Progenitor cell of endocrine pancreas (in vitro differentiated cells): ENCODE measurements around the gene MRPL20. TPM values are rescaled to one million over a fixed set of nuclear protein-coding genes. Genes with fewer than 3 reads are reported as not detected.

Source experiments
- DNase-seq: peaks from one replicate; pipeline ENCODE4 v3.0.0; 2021; ENCODE audit warnings: low spot score; ENCODE audit not compliant: unreplicated experiment
- H3K27ac Mint-ChIP-seq: 2 replicates; pipeline ENCODE4 v1.8.0; 2021; ENCODE audit warnings: mild to moderate bottlenecking, moderate library complexity, mixed read lengths
- H3K27me3 Mint-ChIP-seq: 2 replicates; pipeline ENCODE4 v1.8.0; 2021; ENCODE audit warnings: mixed read lengths
- H3K36me3 Mint-ChIP-seq: 2 replicates; pipeline ENCODE4 v1.8.0; 2022; ENCODE audit warnings: mixed read lengths; ENCODE audit not compliant: insufficient read depth
- H3K4me1 Mint-ChIP-seq: 2 replicates; pipeline ENCODE4 v1.8.0; 2021; ENCODE audit warnings: low read depth, mixed read lengths
- H3K4me3 Mint-ChIP-seq: 2 replicates; pipeline ENCODE4 v1.8.0; 2021; ENCODE audit warnings: low read depth, mild to moderate bottlenecking, moderate library complexity, mixed read lengths
- H3K9me3 Mint-ChIP-seq: 2 replicates; pipeline ENCODE4 v1.8.0; 2021; ENCODE audit warnings: low read depth, mixed read lengths
- CTCF ChIP-seq: fragments of 200-600 bp; sonication (generic); IDR thresholded peaks from one replicate; pipeline ENCODE4 v1.5.0; 2021; ENCODE audit warnings: antibody characterized with exemption, mild to moderate bottlenecking; ENCODE audit not compliant: unreplicated experiment
- total RNA-seq: library from RNA; stranded (reverse); gene quantifications from 2 replicates; pipeline ENCODE4 v1.2.1, GENCODE V29; 2021

Gene MRPL20
- total RNA-seq, 1 donor from 2014 or later: 109 TPM

GRCh38 chr1:1354271-1355247 lies 52.5 kb downstream of the MRPL20 start:
- no peaks in the 10 kb centered on the region for H3K9me3 Mint-ChIP-seq
- no peaks in the 10 kb centered on the region for H3K36me3 Mint-ChIP-seq
- peaks cover 17% of the 10 kb centered on the region for H3K27me3 Mint-ChIP-seq
- peak overlapping the region; percentile 58 for H3K27ac Mint-ChIP-seq
- no peak for TF ChIP-seq CTCF
- no peak for DNase-seq
- H3K4me3 Mint-ChIP-seq: peak overlapping the region; percentile 31
- peaks cover 12% of the 10 kb centered on the region for H3K4me1 Mint-ChIP-seq

- Mint-ChIP-seq H3K4me1 (peaks cover 9% of the 10 kb centered on the region), H3K27ac (no peak overlapping the region), H3K9me3 (no peaks in the 10 kb centered on the region), H3K27me3 (peaks cover 17% of the 10 kb centered on the region), H3K4me3 (no peak overlapping the region), H3K36me3 (no peaks in the 10 kb centered on the region)
- TF ChIP-seq CTCF: no peak
- no peak for DNase-seq
These were observed 53.5 kb downstream of the MRPL20 start for GRCh38 chr1:1353389-1354151.

- Mint-ChIP-seq H3K4me1 (peaks cover 7% of the 10 kb centered on the region), H3K27ac (peak overlapping the region; percentile 16)
These were observed 54.2 kb downstream of the MRPL20 start for GRCh38 chr1:1352786-1353388.

More at GRCh38 chr1:1352786-1353388, 54.2 kb downstream of the MRPL20 start:
- no peak for TF ChIP-seq CTCF
- no peak for DNase-seq
- Mint-ChIP-seq H3K27me3 (peaks cover 17% of the 10 kb centered on the region), H3K4me3 (no peak overlapping the region), H3K36me3 (no peaks in the 10 kb centered on the region), H3K9me3 (no peaks in the 10 kb centered on the region)

Other genes with a start within 250 kb of the MRPL20 start
- 5.0 and 5.5 TPM in 2 replicates for gene TTLL10, start 233.4 kb downstream of the MRPL20 start, total RNA-seq
- gene TNFRSF18, start 200.7 kb downstream of the MRPL20 start, total RNA-seq: 0.48 TPM in 1 of 2 replicates, not detected in the other
- 0.33 and 0.38 TPM in 2 replicates for gene TNFRSF4, start 193.1 kb downstream of the MRPL20 start, total RNA-seq
- gene SDF4, start 175.3 kb downstream of the MRPL20 start, total RNA-seq: 103 and 107 TPM in 2 replicates
- 31.7 and 31.9 TPM in 2 replicates for gene B3GALT6, start 175.1 kb downstream of the MRPL20 start, total RNA-seq
- 1.7 and 2.7 TPM in 2 replicates for gene C1QTNF12, start 160.6 kb downstream of the MRPL20 start, total RNA-seq
- 67.0 and 73.6 TPM in 2 replicates for gene UBE2J2, start 133.4 kb downstream of the MRPL20 start, total RNA-seq
- gene SCNN1D, start 126.9 kb downstream of the MRPL20 start, total RNA-seq: 7.4 and 11.3 TPM in 2 replicates
- gene ACAP3, start 99.4 kb downstream of the MRPL20 start, total RNA-seq: 111 and 124 TPM in 2 replicates
- gene PUSL1, start 98.7 kb downstream of the MRPL20 start, total RNA-seq: 13.8 and 17.9 TPM in 2 replicates
- gene INTS11, start 82.6 kb downstream of the MRPL20 start, total RNA-seq: 163 and 177 TPM in 2 replicates
- gene CPTP, start 82.5 kb downstream of the MRPL20 start, total RNA-seq: 16.8 and 17.5 TPM in 2 replicates
- gene TAS1R3, start 76.0 kb downstream of the MRPL20 start, total RNA-seq: 1.1 and 1.2 TPM in 2 replicates
- 60.1 and 63.1 TPM in 2 replicates for gene DVL1, start 57.9 kb downstream of the MRPL20 start, total RNA-seq
- gene MXRA8, start 48.7 kb downstream of the MRPL20 start, total RNA-seq: 24.3 and 25.0 TPM in 2 replicates
- 107 TPM in 2 replicates for gene AURKAIP1, start 32.1 kb downstream of the MRPL20 start, total RNA-seq
- gene CCNL2, start 8.0 kb downstream of the MRPL20 start, total RNA-seq: 381 and 386 TPM in 2 replicates
- gene ANKRD65, start 14.0 kb upstream of the MRPL20 start, total RNA-seq: 15.1 and 18.1 TPM in 2 replicates
- gene VWA1, start 28.4 kb upstream of the MRPL20 start, total RNA-seq: 29.7 and 36.8 TPM in 2 replicates
- gene ATAD3C, start 42.4 kb upstream of the MRPL20 start, total RNA-seq: 1.6 and 1.9 TPM in 2 replicates
- 36.7 and 42.0 TPM in 2 replicates for gene ATAD3B, start 64.5 kb upstream of the MRPL20 start, total RNA-seq
- 37.4 and 38.8 TPM in 2 replicates for gene ATAD3A, start 104.9 kb upstream of the MRPL20 start, total RNA-seq
- gene TMEM240, start 133.3 kb upstream of the MRPL20 start, total RNA-seq: 5.1 and 6.6 TPM in 2 replicates
- 114 and 118 TPM in 2 replicates for gene SSU72, start 167.6 kb upstream of the MRPL20 start, total RNA-seq
- 2.7 and 4.2 TPM in 2 replicates for gene FNDC10, start 192.8 kb upstream of the MRPL20 start, total RNA-seq
- gene MIB2, start 208.2 kb upstream of the MRPL20 start, total RNA-seq: 132 and 144 TPM in 2 replicates
- 4.4 and 5.3 TPM in 2 replicates for gene MMP23B, start 224.9 kb upstream of the MRPL20 start, total RNA-seq